ENCODE results near the gene EYA2.

EYA2 gene

DNA sequence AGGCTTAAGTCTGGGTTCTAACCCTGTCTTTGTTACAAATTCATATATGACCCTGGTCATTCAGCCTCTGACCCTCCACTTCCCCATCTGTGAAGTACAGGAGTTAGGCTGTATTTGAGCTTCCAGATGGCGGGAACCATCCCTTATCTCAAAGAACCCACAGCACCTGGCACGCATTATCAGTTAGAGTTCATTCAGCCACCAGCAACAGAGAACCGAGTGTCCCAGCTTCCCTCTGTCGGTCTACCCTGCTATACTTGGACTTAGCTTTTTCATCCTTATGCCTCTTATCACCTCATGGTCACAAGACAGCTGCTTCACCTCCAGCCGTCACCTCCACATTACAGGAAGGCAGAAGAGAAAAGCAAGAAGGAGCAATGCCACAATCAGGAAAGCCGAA, 147.8 kb downstream of the EYA2 start:
- DNase-seq, result no peak

DNA sequence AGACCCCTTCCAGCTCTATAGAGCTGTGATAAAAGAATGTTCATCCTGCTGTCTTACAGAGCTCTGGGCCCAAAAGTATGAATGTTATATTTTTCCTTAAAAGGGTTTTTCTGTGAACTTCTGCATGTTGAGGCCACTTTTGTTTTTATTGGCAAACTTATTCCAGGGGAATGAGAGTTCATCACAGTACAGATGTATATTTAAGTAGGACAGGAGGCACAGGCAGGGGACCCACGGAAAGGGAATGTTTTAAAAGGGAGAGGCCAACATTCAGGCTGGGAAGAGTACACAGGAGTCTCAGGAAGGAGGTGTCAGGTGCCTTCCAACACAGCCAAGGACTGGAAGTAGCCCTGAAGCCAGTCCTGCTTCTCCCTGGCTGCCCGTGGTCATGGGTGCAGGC, 148.4 kb downstream of the EYA2 start:
- no peak for DNase-seq

DNA sequence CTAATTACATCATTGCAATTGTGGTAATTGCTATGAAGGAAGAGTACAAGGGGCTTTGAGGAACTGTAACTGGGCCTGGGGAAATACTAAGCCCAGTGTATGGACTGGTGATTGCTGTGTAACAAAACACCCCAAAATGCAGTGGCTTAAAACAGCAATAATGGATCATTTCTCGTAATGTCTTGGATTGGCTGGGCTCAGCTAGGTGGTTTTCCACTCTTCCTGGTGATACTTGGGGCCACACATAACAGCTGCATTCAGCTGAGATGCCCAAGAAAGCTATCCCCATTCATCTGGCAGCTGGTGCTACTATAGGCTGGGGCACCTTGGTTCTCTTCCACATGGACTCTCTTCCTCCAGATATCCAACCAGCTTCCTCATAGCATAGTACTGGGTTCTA, 150.3 kb downstream of the EYA2 start:
- no peak for DNase-seq

DNA sequence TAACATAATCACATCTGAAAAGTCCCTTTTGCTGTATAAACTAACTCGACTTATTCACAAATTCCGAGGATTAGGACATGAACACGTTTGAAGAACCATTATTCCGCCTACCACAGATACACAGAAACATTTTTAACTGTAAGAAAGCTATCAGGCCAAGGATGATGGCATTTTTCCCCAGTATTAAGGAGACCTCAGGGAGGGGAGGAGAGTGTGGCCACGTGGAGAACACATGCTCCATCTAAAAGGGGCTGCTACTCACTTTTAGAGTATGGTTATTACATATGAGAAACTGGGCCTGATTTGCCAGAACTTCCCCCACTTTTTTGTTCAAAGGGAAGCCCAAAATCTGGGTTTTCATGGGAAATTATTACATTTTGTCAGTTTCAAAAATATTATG, 153.4 kb downstream of the EYA2 start:
- DNase-seq, result no peak

DNA sequence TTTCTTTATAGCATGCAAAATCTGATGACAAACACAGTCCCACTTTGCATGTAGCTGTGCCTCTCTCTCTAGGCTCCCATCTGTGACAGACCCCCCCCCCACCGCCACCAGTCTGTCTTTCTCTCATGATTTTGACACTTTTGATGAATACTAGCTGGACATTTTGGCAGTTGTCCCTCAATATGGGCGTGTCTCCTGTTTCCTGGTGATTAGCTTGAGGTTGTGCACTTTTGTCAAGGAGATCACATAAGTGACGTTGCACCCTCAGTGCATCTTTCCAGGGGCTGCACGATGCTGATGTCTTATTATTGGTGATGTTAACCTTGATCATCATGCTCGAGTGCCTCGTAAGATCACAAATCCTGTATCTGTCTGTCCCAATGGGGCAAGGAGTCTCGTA, 155.1 kb downstream of the EYA2 start:
- DNase-seq, result no peak

DNA sequence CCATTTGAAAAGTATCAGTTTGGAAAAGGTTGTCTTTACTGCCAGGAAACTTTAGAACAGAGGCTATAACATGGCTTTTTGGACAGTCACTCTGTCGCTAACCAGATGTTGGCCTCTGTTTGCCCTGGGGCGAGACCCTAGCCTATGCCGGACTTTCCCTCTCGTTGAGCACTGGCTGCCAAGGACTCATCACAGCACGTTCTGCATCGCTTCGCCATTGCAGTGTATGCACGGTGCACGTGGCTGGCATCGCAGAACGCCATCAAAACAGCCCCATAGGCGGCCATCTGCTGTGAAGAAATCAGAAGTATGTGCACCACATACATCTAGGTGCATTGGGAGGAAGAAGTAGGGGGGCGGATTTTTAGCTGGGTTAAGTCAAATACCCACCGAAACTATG, 156.4 kb downstream of the EYA2 start:
- no peak for DNase-seq

DNA sequence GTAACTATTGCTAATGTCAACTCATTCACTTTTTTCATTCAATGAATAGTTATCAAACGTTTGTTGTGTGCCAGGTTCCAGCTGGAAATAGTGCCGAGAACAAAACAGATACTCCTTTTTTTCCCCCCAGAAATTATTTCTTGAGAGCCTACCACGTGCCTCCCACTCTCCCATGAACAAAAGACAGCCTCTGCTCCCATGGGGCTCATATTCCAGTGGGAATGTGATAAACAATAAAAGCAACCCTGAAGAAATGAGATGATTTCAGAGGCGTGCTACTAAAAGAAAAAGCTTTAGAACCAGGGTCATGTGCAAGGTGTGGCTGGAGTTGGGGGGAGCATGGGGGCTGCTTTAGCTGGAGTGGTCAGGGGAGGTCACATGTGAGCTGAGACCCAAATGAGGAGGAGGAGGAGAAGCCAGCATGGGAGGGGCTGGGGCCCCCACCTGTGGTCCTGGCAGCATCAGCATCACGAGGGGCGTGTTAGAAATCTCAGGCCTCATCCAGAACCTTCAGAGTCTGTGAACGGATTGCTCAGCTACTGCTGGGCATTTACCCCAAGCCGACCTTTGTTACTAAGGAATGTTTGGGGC, 157.4 kb downstream of the EYA2 start:
- DNase-seq, result no peak

DNA sequence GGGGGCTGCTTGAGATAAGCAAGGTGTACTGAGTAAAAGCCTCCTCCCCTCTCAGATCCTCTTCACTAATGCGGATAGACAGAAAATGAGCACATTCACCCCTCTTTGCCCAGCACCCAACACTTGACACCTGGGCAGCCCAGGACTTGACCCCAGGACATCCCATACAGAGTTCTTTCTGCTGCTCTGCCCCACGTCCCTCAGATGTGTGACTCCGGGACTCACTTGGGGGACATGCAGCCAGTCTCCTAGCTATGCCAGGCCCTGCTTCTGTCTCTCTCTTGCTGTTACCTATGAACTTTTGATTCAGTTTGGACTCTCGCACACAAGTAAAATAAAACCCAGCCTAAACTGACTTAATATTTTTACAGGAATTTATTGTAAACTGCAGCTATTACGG, 159.9 kb downstream of the EYA2 start:
- DNase-seq, result no peak

DNA sequence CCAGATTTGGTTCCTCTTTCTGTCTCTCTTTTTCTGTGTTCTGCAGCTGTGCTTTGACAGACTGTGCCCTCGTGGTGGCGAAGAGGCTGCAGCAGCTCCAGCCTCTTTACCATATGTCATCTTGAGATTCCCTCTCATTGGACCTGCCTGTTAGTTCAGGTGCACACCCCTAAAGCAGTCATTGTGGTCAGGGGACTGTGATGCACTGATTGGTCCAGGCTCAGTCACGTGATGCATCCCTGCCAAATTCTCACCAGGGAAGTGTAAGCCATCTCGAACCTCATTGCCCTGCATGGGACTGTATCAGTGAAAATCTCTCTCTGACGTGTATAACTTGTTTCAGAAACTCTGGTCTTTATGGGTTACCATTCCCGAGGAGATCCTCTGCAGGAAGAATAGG, 160.3 kb downstream of the EYA2 start:
- DNase-seq, result no peak

DNA sequence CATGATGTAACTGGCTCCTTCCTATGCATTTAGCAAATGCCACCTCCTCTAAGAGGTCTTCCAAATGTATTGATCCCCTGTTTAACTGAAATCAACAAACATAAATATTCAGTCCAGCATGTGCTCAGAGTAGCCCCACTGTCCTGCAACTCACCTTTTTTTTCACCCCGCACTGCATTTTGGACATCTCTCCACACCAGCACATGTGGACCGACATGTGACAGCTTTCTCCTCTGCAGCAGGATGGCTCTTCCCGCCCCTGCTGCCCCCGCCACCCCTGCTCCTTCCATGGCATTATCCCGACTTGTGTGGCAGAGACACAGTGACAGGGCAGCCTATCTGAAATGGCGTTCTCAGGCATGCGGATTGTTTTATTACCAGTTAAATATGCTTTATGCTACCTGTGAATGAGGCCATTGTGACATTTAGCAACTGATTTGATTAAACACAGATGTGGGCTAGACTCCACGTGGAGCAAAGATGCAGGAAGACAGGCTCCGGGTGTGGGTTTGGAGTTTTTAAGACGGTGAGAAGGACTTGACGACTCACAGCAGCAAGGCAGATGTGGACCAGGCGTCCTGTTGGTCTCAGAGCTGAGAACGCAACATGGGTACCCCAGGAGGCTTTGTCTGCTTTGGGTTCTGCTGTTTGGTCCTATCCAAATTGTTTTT, 161.2 kb downstream of the EYA2 start:
- DNase-seq, result no peak

DNA sequence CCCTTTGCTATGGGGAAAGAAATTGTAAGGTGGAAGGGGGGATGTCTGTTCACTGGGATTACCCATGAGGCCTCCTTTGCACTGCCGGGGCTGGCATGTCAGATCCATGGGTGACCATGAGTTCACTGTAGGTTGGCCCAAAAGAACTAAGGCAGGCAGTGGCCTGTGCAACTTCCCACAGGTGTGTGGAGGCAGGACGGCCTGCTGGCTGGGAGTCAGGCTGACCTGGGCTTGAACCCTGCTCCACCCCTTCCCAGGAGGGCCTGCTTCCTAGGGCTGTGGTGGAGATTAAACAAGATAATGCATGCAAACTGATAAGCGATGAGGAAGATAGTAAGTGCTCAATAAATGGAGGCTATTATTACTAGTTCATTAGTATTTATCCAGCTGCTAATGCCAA, 163.0 kb downstream of the EYA2 start:
- DNase-seq, result no peak

DNA sequence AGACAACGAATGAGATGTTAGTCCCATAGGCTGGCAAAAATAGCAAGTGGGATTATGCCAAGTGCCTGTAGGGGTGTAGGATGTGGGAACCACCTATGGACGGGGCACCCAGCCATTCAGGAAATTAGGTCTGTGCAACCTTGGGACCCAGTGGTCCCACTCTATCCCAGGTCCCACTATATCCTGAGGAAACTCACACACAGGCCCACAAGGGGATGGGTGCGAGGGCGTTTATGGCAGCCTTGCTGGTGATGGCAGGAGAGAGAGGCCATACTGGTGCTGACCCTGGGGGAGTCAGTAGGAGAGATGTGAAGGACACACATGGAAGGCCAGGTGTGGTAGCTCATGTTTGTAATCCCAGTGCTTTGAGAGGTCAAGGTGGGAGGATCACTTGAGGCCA, 163.6 kb downstream of the EYA2 start:
- no peak for DNase-seq

DNA sequence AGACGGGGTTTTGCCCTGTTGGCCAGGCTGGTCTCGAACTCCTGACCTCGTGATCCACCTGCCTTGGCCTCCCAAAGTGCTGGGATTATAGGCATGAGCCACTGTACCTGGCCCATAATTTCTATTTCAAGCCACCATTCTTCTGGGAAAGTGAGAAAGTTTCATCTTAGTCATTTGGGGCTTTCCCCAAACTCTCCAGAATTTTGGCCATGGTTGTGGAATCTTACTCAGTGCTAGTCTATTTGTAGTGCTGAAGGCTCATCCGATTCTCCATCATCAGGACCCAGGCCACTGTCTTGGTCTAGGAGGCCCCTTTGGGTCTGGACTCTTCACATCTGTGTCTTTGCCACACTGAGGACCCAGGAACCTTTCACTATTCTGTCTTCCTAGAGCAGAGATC, 164.9 kb downstream of the EYA2 start:
- DNase-seq, result no peak

DNA sequence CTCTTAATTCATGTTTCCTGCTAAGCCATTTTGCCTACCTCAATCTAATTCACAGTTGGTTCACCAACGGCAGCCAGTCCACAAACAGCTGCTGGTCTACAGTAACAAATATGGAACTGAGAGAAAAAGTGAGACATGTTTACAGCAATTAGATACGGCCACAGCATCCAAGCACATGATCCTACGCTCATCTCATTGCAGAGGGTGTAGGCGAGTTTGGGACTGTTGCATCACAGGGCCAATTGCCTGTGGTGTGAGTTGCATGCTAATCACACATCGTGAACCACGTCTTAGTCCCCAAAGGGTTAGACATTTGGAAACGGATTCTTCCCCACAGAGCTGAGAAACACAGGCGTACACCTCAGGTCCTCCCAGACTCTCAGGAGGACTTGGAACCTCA, 166.9 kb downstream of the EYA2 start:
- DNase-seq, result no peak

DNA sequence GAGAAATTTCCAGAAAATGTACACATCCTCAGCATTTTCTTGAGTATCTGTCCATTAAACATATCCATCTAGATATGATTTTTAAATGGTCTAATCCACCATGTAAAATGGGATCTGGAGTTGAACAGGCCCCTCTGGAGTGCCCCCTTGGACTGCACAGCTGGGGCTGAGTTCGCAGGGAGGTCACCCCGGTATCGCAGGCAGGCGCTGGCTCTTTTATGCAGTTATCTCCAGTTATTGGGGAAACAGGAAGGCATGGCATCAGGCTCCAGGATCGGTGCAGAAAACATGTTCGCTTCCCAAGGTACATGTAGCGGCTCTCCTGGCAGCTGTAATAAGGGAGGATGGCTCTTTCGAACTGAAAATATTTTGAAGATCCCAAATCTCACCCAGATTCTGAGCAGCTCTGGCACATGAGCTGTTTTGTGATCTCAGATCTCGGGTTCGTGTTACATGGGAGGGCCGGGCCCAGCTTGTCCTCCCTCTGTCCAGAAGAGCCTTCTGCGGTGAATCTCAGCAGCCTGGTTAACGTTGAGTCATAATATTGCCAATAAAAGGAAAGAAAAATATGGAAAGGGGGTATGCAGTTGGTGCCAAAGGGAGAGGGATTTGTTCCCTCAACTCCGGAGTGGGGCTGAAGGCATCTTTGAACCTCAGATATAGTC, 167.7 kb downstream of the EYA2 start:
- no peak for DNase-seq

DNA sequence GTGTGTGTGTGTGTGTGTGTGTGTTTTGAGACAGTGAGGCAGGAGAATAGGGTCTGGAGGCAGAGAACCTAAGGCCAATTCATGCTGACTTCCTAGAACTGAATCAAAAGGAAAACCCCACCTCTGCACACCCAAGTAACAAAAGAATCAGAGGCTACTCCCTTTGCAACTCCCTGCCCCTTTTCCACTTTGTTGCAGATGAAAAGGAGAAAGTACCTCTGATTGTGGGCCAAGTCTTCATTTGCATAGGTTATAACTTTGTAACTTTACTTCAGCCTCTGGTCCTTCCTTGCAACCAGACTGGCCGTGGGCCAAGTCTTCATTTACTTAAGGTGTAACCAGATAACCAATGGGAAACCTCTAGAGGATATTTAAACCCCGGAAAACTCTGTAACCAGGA, 168.8 kb downstream of the EYA2 start:
- DNase-seq, result peak; percentile 15

DNA sequence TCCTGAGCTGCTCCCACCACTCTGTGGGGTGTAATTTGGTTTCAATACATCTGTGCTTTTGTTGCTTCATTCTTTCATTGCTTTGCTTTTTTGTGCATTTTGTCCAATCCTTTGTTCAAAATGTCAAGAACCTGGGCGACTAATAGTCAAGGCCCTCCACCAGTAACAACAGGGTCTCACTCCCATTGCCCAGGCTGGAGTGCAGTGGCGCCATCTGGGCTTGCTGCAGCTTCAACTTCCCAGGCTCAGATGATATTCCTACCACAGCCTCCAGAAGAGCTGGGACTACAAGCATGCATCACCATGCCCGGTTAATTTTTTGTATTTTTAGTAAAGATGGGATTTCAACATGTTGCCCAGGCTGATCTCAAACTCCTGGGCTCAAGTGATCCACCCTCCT, 169.2 kb downstream of the EYA2 start:
- DNase-seq, result no peak

DNA sequence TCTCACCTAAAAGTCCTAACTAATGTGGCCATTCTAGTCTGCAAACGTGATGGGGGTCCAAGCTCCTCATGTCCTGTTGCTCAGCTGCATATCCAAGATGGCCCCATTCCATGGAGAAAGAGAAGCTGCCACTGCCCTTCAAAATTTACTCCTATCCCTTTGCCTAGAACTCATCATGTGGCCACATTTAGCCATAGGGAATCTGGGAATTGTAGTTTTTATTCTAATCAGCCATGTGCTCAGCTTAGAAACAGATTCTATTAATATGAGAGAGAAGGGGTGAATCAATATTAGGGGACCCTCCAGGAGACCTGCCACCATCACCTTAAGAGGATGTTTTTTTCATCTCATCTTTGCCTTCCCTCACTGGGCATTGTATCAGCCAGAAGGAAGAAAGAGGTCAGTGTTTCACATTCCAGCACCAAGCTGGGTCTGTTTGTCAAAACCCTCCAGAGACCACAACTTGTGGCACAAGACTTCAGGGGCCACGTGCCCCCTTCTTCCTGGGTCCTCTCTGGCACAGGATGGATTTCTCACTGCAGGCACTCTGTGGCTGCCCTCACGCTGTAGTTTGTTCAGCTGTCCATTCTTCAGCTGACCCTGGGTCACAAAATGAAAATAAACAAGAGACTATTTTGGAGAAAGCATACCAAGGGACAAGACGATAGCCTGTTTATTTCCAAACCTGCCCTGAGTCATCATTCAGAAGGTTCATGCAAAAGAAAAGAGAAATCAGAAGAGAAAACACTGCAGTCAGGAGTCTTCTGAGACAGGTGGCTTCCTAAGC, 172.0 kb downstream of the EYA2 start:
- peak; percentile 33 for DNase-seq

DNA sequence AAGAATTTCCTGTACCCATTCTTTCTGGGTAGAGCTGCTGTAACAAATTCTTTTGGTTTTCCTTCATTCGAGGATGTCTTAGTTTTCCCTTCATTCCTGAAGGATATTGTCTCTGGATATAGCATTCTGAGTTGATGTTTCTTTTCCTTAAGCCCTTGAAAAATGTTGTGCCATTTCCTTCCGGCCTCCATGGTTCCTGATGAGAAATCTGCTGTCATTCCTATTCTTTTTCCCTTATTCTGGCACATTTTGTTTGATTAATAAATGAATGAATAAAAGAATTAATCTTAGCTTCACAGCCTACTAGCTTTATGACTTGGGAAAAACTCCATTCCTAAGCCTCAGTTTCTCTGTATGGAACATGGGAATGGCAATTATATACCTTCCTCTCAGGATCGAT, 173.1 kb downstream of the EYA2 start:
- DNase-seq, result peak; percentile 50

DNA sequence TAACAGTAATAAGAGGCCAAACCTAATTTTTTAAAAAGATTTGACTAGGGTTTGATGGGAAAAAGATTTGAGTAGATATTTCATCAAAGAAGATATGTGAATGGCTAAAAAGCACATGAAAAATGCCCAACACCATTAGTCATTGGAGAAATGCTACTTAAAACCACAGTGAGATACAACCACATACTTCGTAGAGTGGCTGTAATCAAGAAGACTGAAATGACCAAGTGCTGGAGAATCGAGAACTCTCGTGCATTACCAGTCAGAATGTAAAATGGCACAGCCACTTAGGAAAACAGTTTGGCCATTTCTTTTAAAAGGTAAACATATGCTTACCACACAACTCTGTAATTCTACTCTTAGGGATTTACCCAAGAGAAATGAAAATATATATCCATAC, 175.5 kb downstream of the EYA2 start:
- no peak for DNase-seq

DNA sequence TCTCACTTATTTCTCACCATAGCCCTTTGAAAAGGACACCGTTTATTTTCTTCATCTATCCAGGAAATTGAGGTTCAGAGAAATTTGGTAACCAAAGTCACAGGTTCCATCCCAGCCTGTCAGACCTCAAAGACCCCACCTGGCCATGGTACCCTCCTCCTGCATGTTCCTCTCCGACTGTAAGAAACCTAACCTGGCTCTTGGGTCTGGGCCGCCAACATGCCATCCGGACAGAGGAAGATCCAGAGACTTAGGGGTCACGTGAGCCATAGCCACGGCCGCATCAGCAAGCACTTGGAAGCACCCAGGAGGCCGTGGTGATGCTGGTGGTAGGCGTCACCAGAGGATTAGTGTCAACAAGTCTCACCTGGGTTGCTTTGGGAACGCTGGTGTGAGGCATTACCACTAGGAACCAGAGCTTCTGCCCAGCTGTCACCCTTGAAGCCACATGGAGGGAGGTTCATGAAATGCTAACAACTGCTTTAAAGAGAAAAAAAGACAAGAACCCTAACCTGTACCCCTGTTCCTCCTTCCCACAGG, 177.1 kb downstream of the EYA2 start:
- no peak for DNase-seq

DNA sequence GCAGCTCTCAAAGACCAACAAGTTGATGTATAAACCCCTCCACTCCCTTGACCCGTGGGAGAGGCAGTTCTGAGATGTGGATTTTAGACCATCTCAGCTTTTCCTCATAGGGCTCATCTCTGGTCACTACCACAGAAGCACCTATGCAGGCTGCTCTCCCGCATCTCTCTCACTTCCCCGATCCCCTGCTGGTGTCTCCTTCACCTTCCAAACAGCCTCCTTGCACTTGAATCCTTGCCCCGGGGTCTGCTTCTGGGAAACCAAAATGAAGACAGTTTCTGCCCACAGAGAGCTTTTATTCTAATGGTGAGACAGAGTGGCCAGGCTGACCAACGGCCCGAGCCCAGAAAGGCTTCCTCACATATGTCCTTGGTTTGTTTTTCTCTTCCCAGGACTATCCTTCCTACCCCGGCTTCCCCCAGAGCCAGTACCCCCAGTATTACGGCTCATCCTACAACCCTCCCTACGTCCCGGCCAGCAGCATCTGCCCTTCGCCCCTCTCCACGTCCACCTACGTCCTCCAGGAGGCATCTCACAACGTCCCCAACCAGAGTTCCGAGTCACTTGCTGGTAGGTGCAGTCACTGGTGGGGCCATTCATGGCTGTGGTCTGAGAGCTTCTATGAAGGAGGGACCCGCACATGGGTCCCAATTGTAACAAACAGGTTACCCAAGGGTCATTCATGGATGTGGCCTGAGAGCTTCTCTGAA, 179.3 kb downstream of the EYA2 start:
- no peak for DNase-seq

DNA sequence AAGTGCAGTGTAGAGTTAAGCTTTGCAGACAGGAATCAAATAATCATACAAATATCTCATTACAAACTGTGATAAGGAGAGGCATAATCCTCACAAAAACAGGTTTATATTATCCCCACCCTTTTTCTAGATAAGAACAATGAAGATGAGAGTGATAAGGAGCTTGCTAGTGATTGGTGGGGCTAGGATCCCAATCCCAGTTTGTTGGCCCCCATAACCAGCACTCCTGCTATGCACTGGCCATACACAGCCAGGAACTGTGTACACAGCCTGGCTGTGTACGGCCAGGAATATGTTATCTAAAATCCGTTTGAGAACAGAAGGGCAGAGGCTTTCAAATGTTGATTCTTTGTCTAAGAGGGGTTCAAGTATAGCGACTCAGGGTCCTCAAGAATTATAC, 180.6 kb downstream of the EYA2 start:
- no peak for DNase-seq

Measured in DMS53 (cell line).